K562 (cell line): ENCODE data around the gene PCNX2. TPM values are rescaled to one million over a fixed set of nuclear protein-coding genes. Genes with fewer than 3 reads are reported as not detected.

Experiments
- ATAC-seq: fragments of 200-7000 bp; cut with Tn5 transposase; 3 replicates; pipeline ENCODE4 v1.9.1; 2020; ENCODE audit warnings: moderate library complexity
- BruUV-seq: library from RNA; stranded (reverse); fragments of 400-500 nt; replicated peaks from 2 replicates; lab custom pipeline; 2021; lab: Mats Ljungman, UMichigan
- CTCF ChIA-PET: fragments of 300-600 bp; formaldehyde crosslinking; extraction: SDS; loops from one replicate; lab custom pipeline; 2021; ENCODE audit warnings: low intra/inter-chr PET ratio; lab: Yijun Ruan, JAX
- POLR2A ChIA-PET: fragments of 300-600, 350-650 bp; sonication (Branson Sonifier 250); formaldehyde crosslinking; extraction: SDS; loops from one replicate; lab custom pipeline; 2021; ENCODE audit warnings: antibody characterized with exemption, inconsistent platforms; lab: Yijun Ruan, JAX
- DNase-seq, 4 experiments: peaks; one replicate each; pipeline versions ENCODE4 v3.0.0 to v3.0.0-alpha.2; 2011 to 2018; ENCODE audit warnings: low spot score in 3 of 4, mixed read lengths in 3 of 4; ENCODE audit errors: extremely low read depth in 1 of 4
- FAIRE-seq: peaks from 2 replicates; lab custom pipeline; 2011; peaks lifted over from hg19 to GRCh38; lab: Jason Lieb, UNC
- H2AFZ ChIP-seq: 2 replicates; pipeline ENCODE4 v1.6.0; 2011; ENCODE audit warnings: low read depth, low read length, control low read depth, inconsistent platforms
- H3K27ac ChIP-seq: fragments of 200-600 bp; 3 replicates; pipeline ENCODE4 v1.8.0; 2011; ENCODE audit warnings: low read depth, mild to moderate bottlenecking, control low read depth, inconsistent platforms, low read length, moderate library complexity, mixed read lengths; ENCODE audit errors: extremely low read depth
- H3K27me3 ChIP-seq, 2 experiments: fragments of 300-600 bp in 1 of 2; 2 replicates in 1 of 2; 3 replicates in 1 of 2; pipeline versions ENCODE4 v1.6.0 to v1.8.0; 2011; ENCODE audit warnings: inconsistent platforms in 2 of 2, low read length in 2 of 2, mild to moderate bottlenecking in 1 of 2, mixed read lengths in 1 of 2, moderate library complexity in 1 of 2; ENCODE audit not compliant: control insufficient read depth in 2 of 2, insufficient read depth in 2 of 2
- H3K36me3 ChIP-seq: fragments of 300-600 bp; 3 replicates; pipeline ENCODE4 v1.8.0; 2011; ENCODE audit warnings: mild to moderate bottlenecking, low read length, inconsistent platforms; ENCODE audit not compliant: control insufficient read depth, insufficient read depth
- H3K4me1 ChIP-seq, 2 experiments: fragments of 200-600 bp in 1 of 2; replicated peaks in 1 of 2; 2 replicates in 1 of 2; 3 replicates in 1 of 2; pipeline versions ENCODE4 v1.5.1 to v1.8.0; 2011; ENCODE audit warnings: inconsistent platforms in 2 of 2, low read length in 2 of 2, mild to moderate bottlenecking in 1 of 2, mixed read lengths in 1 of 2, moderate library complexity in 1 of 2; ENCODE audit not compliant: control insufficient read depth in 2 of 2, insufficient read depth in 2 of 2
- H3K4me2 ChIP-seq: 2 replicates; pipeline ENCODE4 v1.6.1; 2011; ENCODE audit warnings: low read length, control low read depth, inconsistent platforms, mixed read lengths; ENCODE audit not compliant: insufficient read depth
- H3K4me3 ChIP-seq: fragments of 200-600 bp; sonication (generic), shearing (Covaris generic); 2 replicates; pipeline ENCODE4 v1.5.1; 2016; ENCODE audit warnings: control low read depth, inconsistent platforms
- H3K79me2 ChIP-seq: fragments of 200-600 bp; 3 replicates; pipeline ENCODE4 v1.8.0; 2011; ENCODE audit warnings: low read length, inconsistent platforms; ENCODE audit not compliant: control insufficient read depth, insufficient read depth
- H3K9ac ChIP-seq, 2 experiments: 2 replicates each; pipeline versions ENCODE4 v1.6.0 to v1.6.1; 2011; ENCODE audit warnings: low read depth in 2 of 2, low read length in 2 of 2, control low read depth in 1 of 2, inconsistent platforms in 1 of 2, mild to moderate bottlenecking in 1 of 2, mixed read lengths in 1 of 2; ENCODE audit not compliant: insufficient read depth in 1 of 2
- H3K9me1 ChIP-seq: one replicate; pipeline ENCODE4 v1.6.0; 2011; ENCODE audit warnings: inconsistent platforms, mild to moderate bottlenecking, low read length, moderate library complexity; ENCODE audit not compliant: control insufficient read depth, insufficient read depth
- H3K9me3 ChIP-seq: replicated peaks from 2 replicates; pipeline ENCODE4 v1.5.1; 2011; ENCODE audit warnings: low read depth, low read length, inconsistent platforms; ENCODE audit not compliant: control insufficient read depth, insufficient read depth
- H4K20me1 ChIP-seq: replicated peaks from 2 replicates; pipeline ENCODE4 v1.6.1; 2011; ENCODE audit warnings: low read length, inconsistent platforms, mixed read lengths; ENCODE audit not compliant: control insufficient read depth, insufficient read depth
- CAMTA2 ChIP-seq: fragments of 250-450 bp; sonication (Bioruptor Pico); conservative IDR thresholded peaks from 2 replicates; pipeline ENCODE4 v1.5.1; 2022
- JUN ChIP-seq, 2 experiments: sonication (generic) in 1 of 2; formaldehyde crosslinking in 1 of 2; IDR thresholded peaks; 2 replicates each; pipeline versions ENCODE4 v1.6.1 to v1.8.0; 2012 to 2022; ENCODE audit warnings: borderline replicate concordance in 2 of 2, mild to moderate bottlenecking in 2 of 2, improper control_type of control experiment in 1 of 2, low read depth in 1 of 2, low read length in 1 of 2, missing genetic modification reagents in 1 of 2
- MEIS2 ChIP-seq: fragments of 450-650 bp; IDR thresholded peaks from 2 replicates; pipeline ENCODE4 v1.6.1; 2014; ENCODE audit warnings: mild to moderate bottlenecking; ENCODE audit not compliant: partially characterized antibody
- NCOA1 ChIP-seq: fragments of 450-650 bp; IDR thresholded peaks from 2 replicates; pipeline ENCODE4 v1.6.1; 2016; ENCODE audit warnings: low read depth
- SIN3A ChIP-seq, 2 experiments: fragments of 150-350 bp in 1 of 2; IDR thresholded peaks; 2 replicates each; pipeline ENCODE4 v1.6.1; 2011 to 2016; ENCODE audit warnings: borderline replicate concordance in 2 of 2, low read depth in 2 of 2, low read length in 2 of 2, mild to moderate bottlenecking in 2 of 2, moderate library complexity in 2 of 2; ENCODE audit not compliant: control insufficient read depth in 1 of 2
- SIN3B ChIP-seq: fragments of 450-650 bp; IDR thresholded peaks from 2 replicates; pipeline ENCODE4 v1.6.1; 2017; ENCODE audit warnings: low read depth, mild to moderate bottlenecking, moderate library complexity
- SMAD1 ChIP-seq: fragments of 150-350 bp; IDR thresholded peaks from 2 replicates; pipeline ENCODE4 v1.6.1; 2014; ENCODE audit warnings: low read length, low read depth; ENCODE audit not compliant: partially characterized antibody
- SRSF9 ChIP-seq: fragments of 200-400 bp; formaldehyde crosslinking; IDR thresholded peaks from 2 replicates; pipeline ENCODE4 v1.6.1; 2017; ENCODE audit warnings: low read depth, low read length, borderline replicate concordance
- ZNF140 ChIP-seq: fragments of 250-450 bp; sonication (Bioruptor Pico); IDR thresholded peaks from 2 replicates; pipeline ENCODE4 v1.8.0; 2021; ENCODE audit warnings: moderate library complexity, mild to moderate bottlenecking, inconsistent platforms
- ZNF507 ChIP-seq: conservative IDR thresholded peaks from 2 replicates; pipeline ENCODE4 v1.6.1; 2017; ENCODE audit warnings: missing genetic modification characterization, missing compliant biosample characterization
- ZNF57 ChIP-seq: fragments of 450-650 bp; formaldehyde crosslinking; IDR thresholded peaks from 2 replicates; pipeline ENCODE4 v1.4.0; 2020; ENCODE audit warnings: mild to moderate bottlenecking, moderate library complexity
- ZNF668 ChIP-seq: fragments of 250-450 bp; sonication (Bioruptor Pico); IDR thresholded peaks from 2 replicates; pipeline ENCODE4 v1.8.0; 2022; ENCODE audit warnings: mild to moderate bottlenecking, inconsistent platforms
- WGBS: fragments of 100-300 bp; shearing (Covaris generic); methylation state at CpG from one replicate; pipeline ENCODE4 v1.1.6; 2016; ENCODE audit warnings: low coverage, mixed read lengths; ENCODE audit not compliant: insufficient coverage; ENCODE audit errors: missing lambda C conversion rate; 5-methylcytosine and 5-hydroxymethylcytosine counted together
- in situ Hi-C: fragments of 300-500 bp; cut with MboI; formaldehyde crosslinking; loops from 4 replicates; pipeline ENCODE4 v1.15.0; 2018; ENCODE audit warnings: inconsistent platforms, mixed read lengths
- intact Hi-C: fragments of 100-400 bp; cut with micrococcal nuclease; formaldehyde crosslinking; loops from 2 replicates; pipeline ENCODE4 v1.14.2; 2022
- polyA plus RNA-seq, 8 experiments: library from polyadenylated mRNA; depleted of rRNA in 4 of 8; stranded (reverse) in 5 of 8; unstranded in 3 of 8; fragments of >200 nt; fragmentation: Nextera tagmentation in 2 of 8; fragmentation: Illumina TruSeq in 1 of 8; extraction: Ambion mirVana in 2 of 8; extraction: Trizol in 1 of 8; gene quantifications; 2 replicates each; pipeline versions ENCODE4 v1.2.1 to v1.2.3, GENCODE V29; 2011 to 2014; ENCODE audit warnings: inconsistent platforms in 1 of 8, missing spikeins in 1 of 8
- total RNA-seq, 7 experiments: library from RNA; depleted of rRNA in 6 of 7; stranded (reverse); fragments of >200 nt in 6 of 7; fragmentation: Illumina TruSeq in 2 of 7; extraction: Trizol in 2 of 7; gene quantifications; 2 replicates each; pipeline versions ENCODE4 v1.2.1 to v1.2.3, GENCODE V29; 2011 to 2021; ENCODE audit warnings: low replicate concordance in 1 of 7
- TF ChIP-seq, protein P1 (sequence below): sonication (generic); formaldehyde crosslinking; IDR thresholded peaks from 2 replicates; pipeline ENCODE4 v1.8.0; 2022; ENCODE audit warnings: missing genetic modification reagents, mild to moderate bottlenecking, borderline replicate concordance
- TF ChIP-seq, protein P2 (sequence below): sonication (generic); IDR thresholded peaks from 2 replicates; pipeline ENCODE4 v1.6.1; 2016
- TF ChIP-seq, protein P3 (sequence below): fragments of 450-650 bp; IDR thresholded peaks from 2 replicates; pipeline ENCODE4 v1.6.1; 2017; ENCODE audit warnings: antibody characterized with exemption
- TF ChIP-seq, protein P4 (sequence below): fragments of 250-450 bp; sonication (Bioruptor Pico); IDR thresholded peaks from 2 replicates; pipeline ENCODE4 v1.8.0; 2022; ENCODE audit warnings: inconsistent platforms

PCNX2 gene
- total and polyA plus RNA-seq, 9 of the 15 experiments (the other 6 are each of a cell fraction or from before 2014, with no cell fraction given): 0.07 to 0.33 TPM; not detected in 7

DNA sequence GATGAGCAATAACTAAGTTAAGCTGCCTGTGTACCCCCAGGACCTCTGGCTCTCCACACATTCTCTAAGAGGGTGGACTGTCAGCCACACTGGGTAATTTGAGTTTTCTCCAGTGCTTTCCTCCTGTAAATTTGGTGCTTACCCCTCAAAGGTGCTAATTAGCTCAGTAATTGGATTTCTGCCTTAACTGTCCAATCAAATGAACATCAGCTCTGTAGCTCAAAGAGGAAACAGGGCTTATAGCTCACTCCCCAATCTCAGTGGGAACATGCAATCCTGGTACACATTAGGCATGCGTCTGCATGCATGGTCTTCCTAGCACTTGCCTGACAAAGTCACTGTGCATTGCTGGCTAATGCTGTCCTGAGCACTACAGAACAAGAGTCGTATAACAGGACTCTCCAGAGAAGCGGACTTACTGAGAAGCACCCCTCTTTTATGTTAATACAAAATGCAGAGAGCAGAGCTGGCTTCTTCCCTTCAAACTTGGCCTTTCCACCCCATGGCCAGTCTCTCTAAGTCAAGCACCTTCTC is 235.0 kb downstream of the PCNX2 start (continued):
- TF ChIP-seq, protein P1, sequence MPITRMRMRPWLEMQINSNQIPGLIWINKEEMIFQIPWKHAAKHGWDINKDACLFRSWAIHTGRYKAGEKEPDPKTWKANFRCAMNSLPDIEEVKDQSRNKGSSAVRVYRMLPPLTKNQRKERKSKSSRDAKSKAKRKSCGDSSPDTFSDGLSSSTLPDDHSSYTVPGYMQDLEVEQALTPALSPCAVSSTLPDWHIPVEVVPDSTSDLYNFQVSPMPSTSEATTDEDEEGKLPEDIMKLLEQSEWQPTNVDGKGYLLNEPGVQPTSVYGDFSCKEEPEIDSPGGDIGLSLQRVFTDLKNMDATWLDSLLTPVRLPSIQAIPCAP (CRISPR knock-in tag): no peak
- TF ChIP-seq SMAD1 (no peak), ZNF140 (CRISPR knock-in tag) (no peak), SIN3B (no peak)
- TF ChIP-seq, protein P2, sequence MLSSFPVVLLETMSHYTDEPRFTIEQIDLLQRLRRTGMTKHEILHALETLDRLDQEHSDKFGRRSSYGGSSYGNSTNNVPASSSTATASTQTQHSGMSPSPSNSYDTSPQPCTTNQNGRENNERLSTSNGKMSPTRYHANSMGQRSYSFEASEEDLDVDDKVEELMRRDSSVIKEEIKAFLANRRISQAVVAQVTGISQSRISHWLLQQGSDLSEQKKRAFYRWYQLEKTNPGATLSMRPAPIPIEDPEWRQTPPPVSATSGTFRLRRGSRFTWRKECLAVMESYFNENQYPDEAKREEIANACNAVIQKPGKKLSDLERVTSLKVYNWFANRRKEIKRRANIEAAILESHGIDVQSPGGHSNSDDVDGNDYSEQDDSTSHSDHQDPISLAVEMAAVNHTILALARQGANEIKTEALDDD: no peak
- TF ChIP-seq, protein P3, sequence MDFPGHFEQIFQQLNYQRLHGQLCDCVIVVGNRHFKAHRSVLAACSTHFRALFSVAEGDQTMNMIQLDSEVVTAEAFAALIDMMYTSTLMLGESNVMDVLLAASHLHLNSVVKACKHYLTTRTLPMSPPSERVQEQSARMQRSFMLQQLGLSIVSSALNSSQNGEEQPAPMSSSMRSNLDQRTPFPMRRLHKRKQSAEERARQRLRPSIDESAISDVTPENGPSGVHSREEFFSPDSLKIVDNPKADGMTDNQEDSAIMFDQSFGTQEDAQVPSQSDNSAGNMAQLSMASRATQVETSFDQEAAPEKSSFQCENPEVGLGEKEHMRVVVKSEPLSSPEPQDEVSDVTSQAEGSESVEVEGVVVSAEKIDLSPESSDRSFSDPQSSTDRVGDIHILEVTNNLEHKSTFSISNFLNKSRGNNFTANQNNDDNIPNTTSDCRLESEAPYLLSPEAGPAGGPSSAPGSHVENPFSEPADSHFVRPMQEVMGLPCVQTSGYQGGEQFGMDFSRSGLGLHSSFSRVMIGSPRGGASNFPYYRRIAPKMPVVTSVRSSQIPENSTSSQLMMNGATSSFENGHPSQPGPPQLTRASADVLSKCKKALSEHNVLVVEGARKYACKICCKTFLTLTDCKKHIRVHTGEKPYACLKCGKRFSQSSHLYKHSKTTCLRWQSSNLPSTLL: no peak

DNA sequence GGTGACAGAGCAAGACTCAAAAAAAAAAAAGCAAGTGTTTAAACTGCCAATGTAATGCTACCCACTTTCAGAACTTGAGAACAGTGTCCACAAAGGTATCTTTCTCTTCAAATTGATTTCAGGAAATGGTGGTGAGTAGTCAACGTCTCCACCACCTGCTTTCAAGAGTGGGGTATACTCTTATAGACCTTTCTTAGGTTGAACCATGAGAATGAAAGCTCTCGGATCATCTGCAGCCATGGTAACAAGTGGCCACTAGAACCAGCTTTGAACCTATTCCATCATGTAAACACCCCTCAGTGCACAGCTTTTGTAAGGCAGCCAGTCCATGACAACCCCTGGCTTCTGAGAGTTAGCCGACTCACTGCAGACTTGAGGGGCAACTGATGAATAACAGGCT is 237.7 kb downstream of the PCNX2 start:
- H4K20me1 ChIP-seq: no peaks in the 10 kb centered on the region
- H3K9me3 ChIP-seq: no peaks in the 10 kb centered on the region
- FAIRE-seq (no peak), DNase-seq (no peak), ATAC-seq (no peak)
- CTCF ChIA-PET: no interaction called here
- POLR2A ChIA-PET: no interaction called here
- H3K27ac ChIP-seq: no peak overlapping the region
- no peak overlapping the region for H3K4me3 ChIP-seq
- H3K4me1 ChIP-seq: no peaks in the 10 kb centered on the region
- BruUV-seq: no TSS peak
- no peak overlapping the region for H3K4me2 ChIP-seq
- no peak overlapping the region for H3K9ac ChIP-seq
- in situ Hi-C loops (no loop called here), intact Hi-C loops (no loop called here)
- H3K79me2 ChIP-seq: no peaks in the 10 kb centered on the region
- 2% methylated on average over 3 of the region's 3 CpGs for WGBS
- no peaks in the 10 kb centered on the region for H3K36me3 ChIP-seq
- H2AFZ ChIP-seq: no peak overlapping the region
- no peaks in the 10 kb centered on the region; a peak in 1 of 5 replicates for H3K27me3 ChIP-seq
- no peaks in the 10 kb centered on the region for H3K9me1 ChIP-seq
- no peak for TF ChIP-seq ZNF57 (CRISPR knock-in tag)
- no peak for TF ChIP-seq SRSF9
- TF ChIP-seq, protein P4, sequence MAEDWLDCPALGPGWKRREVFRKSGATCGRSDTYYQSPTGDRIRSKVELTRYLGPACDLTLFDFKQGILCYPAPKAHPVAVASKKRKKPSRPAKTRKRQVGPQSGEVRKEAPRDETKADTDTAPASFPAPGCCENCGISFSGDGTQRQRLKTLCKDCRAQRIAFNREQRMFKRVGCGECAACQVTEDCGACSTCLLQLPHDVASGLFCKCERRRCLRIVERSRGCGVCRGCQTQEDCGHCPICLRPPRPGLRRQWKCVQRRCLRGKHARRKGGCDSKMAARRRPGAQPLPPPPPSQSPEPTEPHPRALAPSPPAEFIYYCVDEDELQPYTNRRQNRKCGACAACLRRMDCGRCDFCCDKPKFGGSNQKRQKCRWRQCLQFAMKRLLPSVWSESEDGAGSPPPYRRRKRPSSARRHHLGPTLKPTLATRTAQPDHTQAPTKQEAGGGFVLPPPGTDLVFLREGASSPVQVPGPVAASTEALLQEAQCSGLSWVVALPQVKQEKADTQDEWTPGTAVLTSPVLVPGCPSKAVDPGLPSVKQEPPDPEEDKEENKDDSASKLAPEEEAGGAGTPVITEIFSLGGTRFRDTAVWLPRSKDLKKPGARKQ: no peak
- no peak for TF ChIP-seq SIN3A (IDR thresholded peaks at IDR 0.05; ENCODE audit: borderline replicate concordance in 2 of 2, control insufficient read depth in 1 of 2, low read depth in 2 of 2, low read length in 2 of 2)
- no peak for TF ChIP-seq NCOA1
- no peak for TF ChIP-seq ZNF668
- no peak for TF ChIP-seq ZNF507 (tag)
- TF ChIP-seq MEIS2: no peak
- TF ChIP-seq JUN (IDR thresholded peaks at IDR 0.05; ENCODE audit: borderline replicate concordance, low read depth, low read length): no peak
- no peak for TF ChIP-seq JUN (CRISPR knock-in tag; IDR thresholded peaks at IDR 0.05; ENCODE audit: borderline replicate concordance)
- no peak for TF ChIP-seq CAMTA2 (CRISPR knock-in tag)
